AG09309 (cell line): ENCODE measurements around the gene HCFC2.
"Not testable (repeated sequence)": the region's sequence is repeated elsewhere in the genome, so short reads cannot be mapped to it uniquely, and the experiment has no call there.

ENCODE experiments used
- DNase-seq: peaks from one replicate; pipeline ENCODE4 v3.0.0-alpha.2; 2010; ENCODE audit warnings: low read depth
- H3K4me3 ChIP-seq: 2 replicates; pipeline ENCODE4 v1.5.1; 2011; ENCODE audit warnings: mild to moderate bottlenecking, low read depth, low read length, moderate library complexity; ENCODE audit not compliant: control insufficient read depth
- CTCF ChIP-seq: IDR thresholded peaks from 2 replicates; pipeline ENCODE4 v1.5.1; 2011; ENCODE audit warnings: mild to moderate bottlenecking, low read depth, low read length, inconsistent platforms; ENCODE audit not compliant: insufficient read depth, control insufficient read depth; ENCODE audit errors: missing control alignments

The HCFC2 gene

DNA sequence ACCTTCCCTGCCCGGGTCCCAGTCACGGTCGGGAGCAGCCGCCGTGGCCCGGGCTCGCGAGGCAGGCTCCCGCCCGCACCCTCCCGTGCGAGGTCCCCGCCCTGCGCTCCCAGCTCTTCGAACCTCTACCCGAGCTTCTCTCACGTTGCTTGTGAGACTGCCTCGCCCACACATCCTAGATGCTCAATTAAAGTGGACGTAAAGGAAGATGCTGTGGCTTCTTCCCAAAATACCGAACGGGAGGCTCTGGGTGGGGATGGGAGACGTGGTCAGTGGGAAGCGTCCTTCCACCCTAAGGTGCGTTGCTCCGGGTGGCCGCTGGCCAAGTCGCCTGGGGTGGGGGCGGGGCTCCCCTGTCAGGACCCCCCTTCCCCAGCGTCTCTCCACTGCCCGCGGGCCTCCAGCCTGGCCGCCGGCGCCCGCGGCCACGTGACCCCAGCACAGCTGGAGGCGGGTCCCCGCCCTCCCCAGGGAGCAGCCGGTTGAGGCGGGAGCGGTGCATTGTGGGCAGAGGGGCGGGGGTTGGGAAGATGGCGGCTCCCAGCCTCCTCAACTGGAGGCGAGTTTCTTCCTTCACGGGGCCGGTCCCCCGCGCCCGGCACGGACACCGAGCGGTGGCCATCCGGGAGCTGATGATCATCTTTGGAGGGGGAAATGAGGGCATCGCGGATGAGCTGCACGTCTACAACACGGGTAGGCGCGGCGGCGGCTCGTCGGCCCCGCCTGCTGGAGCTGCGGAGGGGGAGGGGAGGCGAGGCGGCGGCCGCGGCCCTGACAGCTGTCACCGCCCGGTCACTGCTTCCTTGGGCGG is at the start of gene HCFC2:
Gene HCFC2 (plus strand): TSS at position 501 of the 811 bp plus-strand sequence. CDS start 30 bp downstream, at position 531.
- peak within 1 kb of the TSS; percentile 65 for H3K4me3 ChIP-seq
- TF ChIP-seq CTCF = no peak
- DNase-seq = peak; percentile 52

DNA sequence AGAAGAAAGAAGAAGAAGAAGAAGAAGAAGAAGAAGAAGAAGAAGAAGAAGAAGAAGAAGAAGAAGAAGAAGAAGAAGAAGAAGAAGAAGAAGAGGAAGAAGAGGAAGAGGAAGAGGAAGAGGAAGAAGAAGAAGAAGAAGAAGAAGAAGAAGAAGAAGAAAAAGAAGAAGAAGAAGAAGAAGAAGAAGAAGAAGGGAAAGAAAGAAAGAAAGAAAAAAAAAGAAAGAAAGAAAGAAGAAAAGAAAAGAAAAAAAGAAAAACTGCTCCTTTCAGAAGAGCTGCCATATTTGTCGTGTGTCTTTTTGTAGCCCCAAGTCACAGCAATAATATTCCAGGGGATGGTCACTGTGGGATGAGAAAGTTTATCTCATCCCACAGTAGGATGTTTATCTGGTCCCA is 42.5 kb upstream of the HCFC2 start:
- DNase-seq, H3K4me3 ChIP-seq: not testable (repeated sequence)

DNA sequence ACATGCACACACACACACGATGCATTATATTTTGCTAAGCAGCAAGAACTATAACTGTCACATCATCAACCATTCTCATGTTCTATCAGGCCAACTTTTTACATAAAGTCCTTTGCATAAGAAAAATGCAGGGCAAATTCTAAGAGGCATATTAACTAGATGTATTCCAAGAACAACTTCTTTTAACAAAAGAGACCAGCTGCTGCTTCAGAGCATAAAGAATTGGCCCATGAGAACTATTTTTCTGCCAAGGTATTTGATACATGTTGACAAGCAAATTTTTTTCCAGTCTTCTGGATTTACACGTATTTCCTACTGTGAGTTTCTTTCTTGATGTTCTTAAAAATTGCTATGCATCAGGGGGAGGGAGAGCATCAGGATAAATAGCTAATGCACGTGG is 41.5 kb upstream of the HCFC2 start:
- TF ChIP-seq CTCF = no peak
- no peak for DNase-seq
- no peak overlapping the region for H3K4me3 ChIP-seq

DNA sequence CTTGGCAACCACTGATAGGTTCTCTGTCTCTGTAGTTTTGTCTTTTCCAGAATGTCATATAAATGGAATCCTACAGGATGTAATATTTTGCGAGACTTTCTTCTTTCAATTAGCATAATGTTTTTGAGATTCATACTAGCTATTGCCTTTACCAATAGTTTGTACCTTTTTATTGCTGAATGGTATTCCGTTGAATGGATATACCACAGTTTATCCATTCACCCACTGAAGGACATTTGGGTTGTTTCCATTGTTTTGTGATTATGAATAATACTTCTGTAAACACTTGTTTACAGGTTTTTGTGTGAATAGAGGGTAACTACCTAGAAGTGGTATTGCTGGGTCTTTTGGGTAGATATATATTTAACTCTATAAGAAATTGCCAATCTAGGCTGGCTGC is 40.6 kb upstream of the HCFC2 start:
- TF ChIP-seq CTCF = no peak
- DNase-seq = no peak
- H3K4me3 ChIP-seq = no peak overlapping the region

- TF ChIP-seq CTCF = no peak
- DNase-seq = no peak
These were observed 40.0 kb upstream of the HCFC2 start for GRCh38 chr12:104024348-104024747.

GRCh38 chr12:104025771-104026170 is 38.6 kb upstream of the HCFC2 start:
- no peak for DNase-seq
- no peak overlapping the region for H3K4me3 ChIP-seq
- TF ChIP-seq CTCF = no peak

More at GRCh38 chr12:104024348-104024747, 40.0 kb upstream of the HCFC2 start:
- H3K4me3 ChIP-seq = no peak overlapping the region

GRCh38 chr12:104026841-104027599 is 37.3 kb upstream of the HCFC2 start:
- DNase-seq = no peak
- H3K4me3 ChIP-seq = no peak overlapping the region
- no peak for TF ChIP-seq CTCF

DNA sequence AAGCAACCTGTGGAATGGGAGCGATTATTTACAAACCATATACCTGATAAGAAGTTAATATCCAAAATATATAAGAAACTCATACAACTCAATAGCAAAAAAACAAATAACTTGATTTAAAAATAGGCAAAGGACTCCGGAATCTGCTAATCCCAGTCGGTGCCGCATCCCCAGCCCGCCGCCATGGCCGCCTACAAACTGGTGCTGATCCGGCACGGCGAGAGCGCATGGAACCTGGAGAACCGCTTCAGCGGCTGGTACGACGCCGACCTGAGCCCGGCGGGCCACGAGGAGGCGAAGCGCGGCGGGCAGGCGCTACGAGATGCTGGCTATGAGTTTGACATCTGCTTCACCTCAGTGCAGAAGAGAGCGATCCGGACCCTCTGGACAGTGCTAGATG is 33.7 kb upstream of the HCFC2 start:
- not testable (repeated sequence) for DNase-seq, H3K4me3 ChIP-seq

DNA sequence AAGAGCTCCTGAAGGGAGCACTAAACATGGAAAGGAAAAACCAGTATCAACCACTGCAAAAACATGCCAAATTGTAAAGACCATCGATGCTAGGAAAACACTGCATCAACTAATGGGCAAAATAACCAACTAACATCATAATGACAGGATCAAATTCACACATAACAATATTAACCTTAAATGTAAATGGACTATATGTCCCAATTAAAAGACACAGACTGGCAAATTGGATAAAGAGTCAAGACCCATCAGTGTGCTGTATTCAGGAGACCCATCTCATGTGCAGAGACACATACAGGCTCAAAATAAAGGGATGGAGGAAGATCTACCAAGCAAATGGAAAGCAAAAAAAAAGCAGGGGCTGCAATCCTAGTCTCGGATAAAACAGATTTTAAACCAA is 28.2 kb upstream of the HCFC2 start:
- not testable (repeated sequence) for H3K4me3 ChIP-seq, DNase-seq

GRCh38 chr12:104039769-104040168 is 24.6 kb upstream of the HCFC2 start:
- H3K4me3 ChIP-seq, DNase-seq: not testable (repeated sequence)
